ENCODE results near the gene DES.

Gene DES

GRCh38 chr2:219457784-219458369 is 39.7 kb downstream of the DES start:
- DNase-seq (ENCODE audit: low spot score): no peak
- in situ Hi-C loops (cut with MboI; ENCODE audit: low pct_unique_long_range_greater_than_20kb, low sequenced_read_pairs, unreplicated experiment): no loop called here
- TF ChIP-seq CTCF (IDR thresholded peaks at IDR 0.05; ENCODE audit: extremely low read depth, insufficient read depth, missing control alignments): peak; percentile 22

- DNase-seq (ENCODE audit: low spot score): no peak
- in situ Hi-C loops (cut with MboI; ENCODE audit: low pct_unique_long_range_greater_than_20kb, low sequenced_read_pairs, unreplicated experiment): no loop called here
- TF ChIP-seq CTCF (IDR thresholded peaks at IDR 0.05; ENCODE audit: extremely low read depth, insufficient read depth, missing control alignments): no peak
Observed at GRCh38 chr2:219458996-219459395, 40.8 kb downstream of the DES start.

DNA sequence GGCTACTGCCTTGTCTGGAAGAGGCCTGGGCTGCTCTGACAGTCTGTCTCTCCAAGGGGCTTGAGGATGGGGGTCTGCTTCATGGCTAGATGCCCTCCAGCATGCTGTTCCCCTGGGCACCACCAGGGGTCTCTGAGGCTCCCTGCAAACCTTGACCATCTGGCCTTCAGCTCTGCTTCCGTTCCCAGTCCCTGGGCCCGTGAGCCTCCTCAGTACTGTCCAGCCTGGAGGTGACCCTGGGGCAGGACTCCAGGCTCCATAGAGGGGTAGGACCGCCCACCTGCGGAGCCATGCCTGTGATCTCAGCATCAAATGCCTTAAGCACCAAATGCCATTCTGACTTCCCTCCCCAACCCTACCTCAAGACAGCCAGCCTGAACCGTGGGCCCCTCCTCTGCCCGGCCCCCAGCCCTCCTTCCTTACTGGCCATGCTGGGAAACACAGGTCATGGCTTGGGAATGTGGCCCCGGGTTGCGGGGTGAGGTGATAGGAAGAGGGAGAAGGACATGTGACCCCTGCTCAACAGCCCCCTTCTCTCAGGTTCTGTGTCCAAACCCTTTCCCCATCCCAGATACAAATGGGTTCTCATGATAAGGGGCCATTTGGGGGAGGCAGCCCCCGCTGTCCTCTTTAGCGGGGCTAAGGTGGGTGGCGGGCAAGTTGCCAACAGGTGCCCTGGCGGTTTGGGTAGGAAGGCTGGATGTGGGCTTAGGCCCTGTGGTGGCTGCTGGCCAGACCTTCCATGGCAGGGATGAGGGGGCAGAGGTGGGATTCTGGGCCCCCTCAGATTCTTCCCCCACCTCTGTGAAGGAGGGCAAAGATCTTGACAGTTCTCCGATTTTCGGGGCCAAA is 41.5 kb downstream of the DES start:
- in situ Hi-C loops (cut with MboI; ENCODE audit: low pct_unique_long_range_greater_than_20kb, low sequenced_read_pairs, unreplicated experiment): no loop called here
- DNase-seq (ENCODE audit: low spot score): peak; percentile 89

DNA sequence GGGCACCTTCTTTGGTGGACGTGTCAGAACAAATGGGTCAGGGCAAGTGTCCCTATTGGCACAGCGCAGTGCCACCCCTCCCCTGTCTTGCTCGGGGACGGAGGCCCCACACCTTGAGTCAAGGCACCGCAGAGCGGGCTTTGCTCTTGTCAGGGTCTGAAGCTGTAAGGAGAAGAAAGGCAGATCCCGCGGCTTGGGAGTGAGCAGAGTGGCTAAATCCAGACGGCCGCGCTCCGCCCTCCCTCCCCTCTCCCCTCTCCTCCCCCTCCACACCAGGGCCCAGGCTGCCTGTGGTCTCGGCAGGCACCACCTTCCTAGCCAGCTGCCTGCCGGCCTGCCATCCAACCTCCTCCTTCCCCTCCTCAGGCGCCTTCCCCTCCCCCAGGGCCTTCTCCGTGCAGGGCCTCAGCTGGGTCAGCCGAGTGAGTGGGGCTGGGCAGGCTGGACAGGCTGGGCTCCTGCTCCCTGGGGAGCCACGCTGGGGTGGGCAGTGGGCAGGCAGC is 42.3 kb downstream of the DES start:
- in situ Hi-C loops (cut with MboI; ENCODE audit: low pct_unique_long_range_greater_than_20kb, low sequenced_read_pairs, unreplicated experiment): no loop called here
- DNase-seq (ENCODE audit: low spot score): no peak
- no peak for TF ChIP-seq CTCF (IDR thresholded peaks at IDR 0.05; ENCODE audit: extremely low read depth, insufficient read depth, missing control alignments)

More for the DNA sequence above, 41.5 kb downstream of the DES start:
- peak; percentile 81 for TF ChIP-seq CTCF (IDR thresholded peaks at IDR 0.05; ENCODE audit: extremely low read depth, insufficient read depth, missing control alignments)

DNA sequence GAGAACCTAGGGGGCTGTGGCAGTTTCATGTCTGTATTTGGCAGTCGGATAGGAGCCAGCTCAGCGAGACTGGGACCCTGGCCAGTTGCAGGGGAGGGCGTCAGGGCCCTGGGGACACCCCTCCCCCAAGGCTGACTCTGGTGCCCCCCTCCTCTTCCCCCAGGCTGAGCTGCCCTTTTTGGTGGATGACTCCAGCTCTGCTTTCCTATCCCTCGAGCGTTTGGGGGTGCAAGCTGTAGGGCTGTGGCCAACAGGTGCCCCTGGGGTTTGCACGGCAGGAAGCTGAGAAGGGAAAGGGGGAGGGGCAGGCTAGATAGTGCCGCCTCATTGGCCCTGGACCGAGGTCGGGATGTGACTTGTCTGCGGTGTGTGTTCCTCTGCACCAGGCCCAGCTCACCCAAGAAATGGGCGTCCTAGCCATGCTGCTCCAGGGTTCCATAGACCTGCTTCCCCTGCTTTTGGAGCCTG is 42.9 kb downstream of the DES start:
- TF ChIP-seq CTCF (IDR thresholded peaks at IDR 0.05; ENCODE audit: extremely low read depth, insufficient read depth, missing control alignments): no peak
- no peak for DNase-seq (ENCODE audit: low spot score)
- in situ Hi-C loops (cut with MboI; ENCODE audit: low pct_unique_long_range_greater_than_20kb, low sequenced_read_pairs, unreplicated experiment): no loop called here

GRCh38 chr2:219461669-219462068 is 43.5 kb downstream of the DES start:
- no peak for TF ChIP-seq CTCF (IDR thresholded peaks at IDR 0.05; ENCODE audit: extremely low read depth, insufficient read depth, missing control alignments)
- no peak for DNase-seq (ENCODE audit: low spot score)
- in situ Hi-C loops (cut with MboI; ENCODE audit: low pct_unique_long_range_greater_than_20kb, low sequenced_read_pairs, unreplicated experiment): no loop called here
